Astrocyte (in vitro differentiated cells and primary cell): ENCODE results near the gene SRP9. TPM values are rescaled to one million over a fixed set of nuclear protein-coding genes. Genes with fewer than 3 reads are reported as not detected.
A peak's percentile ranks its signal among the peaks of the same experiment; 100 is the strongest.
"Not testable (repeated sequence)": the region's sequence is repeated elsewhere in the genome, so short reads cannot be mapped to it uniquely, and the experiment has no call there.

ENCODE experiments used
- DNase-seq: peaks from one replicate; pipeline ENCODE4 v3.0.0-alpha.2; 2010; ENCODE audit warnings: low read depth
- FAIRE-seq: peaks from 2 replicates; lab custom pipeline; 2011; peaks lifted over from hg19 to GRCh38; lab: Jason Lieb, UNC
- H2AFZ ChIP-seq: 2 replicates; pipeline ENCODE4 v1.6.0; 2012; ENCODE audit warnings: low read depth, low read length, inconsistent platforms
- H3K27ac ChIP-seq: 2 replicates; pipeline ENCODE4 v1.5.1; 2011; ENCODE audit warnings: low read depth, low read length, inconsistent platforms
- H3K27me3 ChIP-seq: 2 replicates; pipeline ENCODE4 v1.6.0; 2011; ENCODE audit warnings: low read length, inconsistent platforms; ENCODE audit not compliant: insufficient read depth
- H3K36me3 ChIP-seq: 2 replicates; pipeline ENCODE4 v1.5.1; 2011; ENCODE audit warnings: low read length, inconsistent platforms; ENCODE audit not compliant: insufficient read depth
- H3K4me1 ChIP-seq: 2 replicates; pipeline ENCODE4 v1.5.1; 2011; ENCODE audit warnings: low read length, inconsistent platforms; ENCODE audit not compliant: insufficient read depth
- H3K4me2 ChIP-seq: 2 replicates; pipeline ENCODE4 v1.6.0; 2012; ENCODE audit warnings: low read length, inconsistent platforms
- H3K4me3 ChIP-seq: 2 replicates; pipeline ENCODE4 v1.5.1; 2011; ENCODE audit warnings: low read depth, mild to moderate bottlenecking, low read length, inconsistent platforms; ENCODE audit not compliant: insufficient read depth
- H3K79me2 ChIP-seq: 2 replicates; pipeline ENCODE4 v1.6.0; 2012; ENCODE audit warnings: mild to moderate bottlenecking, low read length, inconsistent platforms; ENCODE audit not compliant: insufficient read depth
- H3K9ac ChIP-seq: 2 replicates; pipeline ENCODE4 v1.6.0; 2012; ENCODE audit warnings: mild to moderate bottlenecking, low read length, inconsistent platforms
- H3K9me3 ChIP-seq: 2 replicates; pipeline ENCODE4 v1.5.1; 2012; ENCODE audit warnings: low read depth, mild to moderate bottlenecking, low read length, inconsistent platforms; ENCODE audit not compliant: insufficient read depth
- H4K20me1 ChIP-seq: 2 replicates; pipeline ENCODE4 v1.6.0; 2012; ENCODE audit warnings: low read length, inconsistent platforms; ENCODE audit not compliant: insufficient read depth
- H3K27ac Mint-ChIP-seq: one replicate; pipeline ENCODE4 v1.8.0; 2021; ENCODE audit warnings: mild to moderate bottlenecking, mixed read lengths; ENCODE audit not compliant: unreplicated experiment
- H3K27me3 Mint-ChIP-seq: one replicate; pipeline ENCODE4 v1.8.0; 2021; ENCODE audit warnings: low read depth, mixed read lengths; ENCODE audit not compliant: unreplicated experiment
- H3K36me3 Mint-ChIP-seq: one replicate; pipeline ENCODE4 v1.8.0; 2021; ENCODE audit warnings: low read depth, mixed read lengths; ENCODE audit not compliant: unreplicated experiment
- H3K4me1 Mint-ChIP-seq: one replicate; pipeline ENCODE4 v1.8.0; 2021; ENCODE audit warnings: low read depth, mixed read lengths; ENCODE audit not compliant: unreplicated experiment
- H3K4me3 Mint-ChIP-seq: one replicate; pipeline ENCODE4 v1.8.0; 2021; ENCODE audit warnings: mild to moderate bottlenecking, moderate library complexity, mixed read lengths; ENCODE audit not compliant: unreplicated experiment
- H3K9me3 Mint-ChIP-seq: one replicate; pipeline ENCODE4 v1.8.0; 2021; ENCODE audit warnings: mild to moderate bottlenecking, mixed read lengths; ENCODE audit not compliant: unreplicated experiment
- EZH2 ChIP-seq: IDR thresholded peaks from 2 replicates; pipeline ENCODE4 v1.6.1; 2012; ENCODE audit warnings: mild to moderate bottlenecking, low read length, inconsistent platforms; ENCODE audit not compliant: insufficient read depth
- total RNA-seq: library from RNA; stranded (reverse); gene quantifications from 2 replicates; pipeline ENCODE4 v1.2.1, GENCODE V29; 2021
- TF ChIP-seq, protein P1 (sequence below): IDR thresholded peaks from 2 replicates; pipeline ENCODE4 v1.5.1; 2011; ENCODE audit warnings: low read depth, mild to moderate bottlenecking, inconsistent platforms, low read length, moderate library complexity; ENCODE audit not compliant: insufficient read depth

The SRP9 gene
- total RNA-seq, 1 donor from 2014 or later: 269 TPM

DNA sequence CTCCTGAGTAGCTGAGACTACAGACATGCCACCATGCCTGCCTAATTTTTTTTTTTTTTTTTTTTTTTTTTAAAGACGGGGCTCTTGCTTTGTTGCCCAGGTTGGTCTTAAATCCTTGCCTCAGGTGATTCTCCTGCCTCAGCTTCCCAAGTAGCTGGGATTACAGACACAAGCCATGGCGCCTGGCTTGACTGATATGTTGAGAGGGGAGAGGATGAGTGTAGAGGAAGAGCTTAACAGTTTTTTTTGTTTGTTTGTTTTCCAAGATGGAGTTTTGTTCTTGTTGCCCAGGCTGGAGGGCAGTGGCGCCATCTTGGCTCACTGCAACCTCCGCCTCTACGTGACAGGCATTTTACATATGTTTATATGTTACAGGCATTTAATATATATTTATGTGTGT lies 2.5 kb downstream of the SRP9 start:
- peak overlapping the region; percentile 92 for H3K4me2 ChIP-seq

DNA sequence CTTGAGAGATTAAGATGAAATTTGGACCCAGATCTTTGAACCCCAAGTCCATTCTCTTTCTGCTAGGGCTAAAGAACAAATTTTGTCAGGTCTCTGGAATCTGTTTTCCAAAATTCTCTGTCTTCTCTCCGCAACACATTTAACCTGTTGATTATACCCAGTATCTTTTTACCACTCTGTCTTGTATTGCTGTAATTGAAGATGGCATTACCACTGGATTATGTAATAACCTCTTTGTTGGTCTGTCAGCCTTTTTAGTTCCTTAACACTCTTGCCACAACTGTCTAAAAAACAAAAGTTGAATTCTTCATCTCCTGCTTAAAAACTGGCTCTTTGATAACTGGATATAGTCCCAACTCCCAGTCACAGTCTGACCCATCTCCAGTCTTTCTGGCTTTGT lies 3.0 kb downstream of the SRP9 start:
- H3K4me2 ChIP-seq: peak overlapping the region; percentile 37
- H3K79me2 ChIP-seq: peaks cover 74% of the 10 kb centered on the region
- no peak overlapping the region for H3K27ac ChIP-seq
- Mint-ChIP-seq H3K27me3 (no peaks in the 10 kb centered on the region), H3K4me3 (peak overlapping the region; percentile 69), H3K27ac (no peak overlapping the region), H3K9me3 (no peaks in the 10 kb centered on the region), H3K36me3 (peaks cover 2% of the 10 kb centered on the region), H3K4me1 (peaks cover 18% of the 10 kb centered on the region)
- H3K4me3 ChIP-seq: no peak overlapping the region
- DNase-seq (no peak), FAIRE-seq (no peak)
- H4K20me1 ChIP-seq: peaks cover 37% of the 10 kb centered on the region
- peaks cover 14% of the 10 kb centered on the region for H3K4me1 ChIP-seq
- H3K9me3 ChIP-seq: no peaks in the 10 kb centered on the region
- no peaks in the 10 kb centered on the region for H3K27me3 ChIP-seq
- no peak for TF ChIP-seq EZH2
- TF ChIP-seq, protein P1, sequence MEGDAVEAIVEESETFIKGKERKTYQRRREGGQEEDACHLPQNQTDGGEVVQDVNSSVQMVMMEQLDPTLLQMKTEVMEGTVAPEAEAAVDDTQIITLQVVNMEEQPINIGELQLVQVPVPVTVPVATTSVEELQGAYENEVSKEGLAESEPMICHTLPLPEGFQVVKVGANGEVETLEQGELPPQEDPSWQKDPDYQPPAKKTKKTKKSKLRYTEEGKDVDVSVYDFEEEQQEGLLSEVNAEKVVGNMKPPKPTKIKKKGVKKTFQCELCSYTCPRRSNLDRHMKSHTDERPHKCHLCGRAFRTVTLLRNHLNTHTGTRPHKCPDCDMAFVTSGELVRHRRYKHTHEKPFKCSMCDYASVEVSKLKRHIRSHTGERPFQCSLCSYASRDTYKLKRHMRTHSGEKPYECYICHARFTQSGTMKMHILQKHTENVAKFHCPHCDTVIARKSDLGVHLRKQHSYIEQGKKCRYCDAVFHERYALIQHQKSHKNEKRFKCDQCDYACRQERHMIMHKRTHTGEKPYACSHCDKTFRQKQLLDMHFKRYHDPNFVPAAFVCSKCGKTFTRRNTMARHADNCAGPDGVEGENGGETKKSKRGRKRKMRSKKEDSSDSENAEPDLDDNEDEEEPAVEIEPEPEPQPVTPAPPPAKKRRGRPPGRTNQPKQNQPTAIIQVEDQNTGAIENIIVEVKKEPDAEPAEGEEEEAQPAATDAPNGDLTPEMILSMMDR: no peak
- H3K9ac ChIP-seq: no peak overlapping the region
- H3K36me3 ChIP-seq: peaks cover 8% of the 10 kb centered on the region
- H2AFZ ChIP-seq: no peak overlapping the region

More for the DNA sequence above, 2.5 kb downstream of the SRP9 start:
- H3K9ac ChIP-seq: no peak overlapping the region
- H3K36me3 Mint-ChIP-seq: peaks cover 2% of the 10 kb centered on the region
- H3K4me3 Mint-ChIP-seq: no peak overlapping the region
- no peak overlapping the region for H3K27ac ChIP-seq
- peaks cover 8% of the 10 kb centered on the region for H3K36me3 ChIP-seq
- no peak overlapping the region for H3K4me3 ChIP-seq
- peaks cover 72% of the 10 kb centered on the region for H3K79me2 ChIP-seq
- peaks cover 14% of the 10 kb centered on the region for H3K4me1 ChIP-seq
- H3K4me1 Mint-ChIP-seq: peaks cover 18% of the 10 kb centered on the region
- H3K27me3 ChIP-seq: no peaks in the 10 kb centered on the region
- H3K27ac Mint-ChIP-seq: no peak overlapping the region
- no peak overlapping the region for H2AFZ ChIP-seq
- H3K9me3 ChIP-seq: no peaks in the 10 kb centered on the region
- no peaks in the 10 kb centered on the region for H3K27me3 Mint-ChIP-seq
- FAIRE-seq: no peak
- TF ChIP-seq, protein P1: no peak
- no peak for TF ChIP-seq EZH2
- no peak for DNase-seq
- peaks cover 37% of the 10 kb centered on the region for H4K20me1 ChIP-seq
- H3K9me3 Mint-ChIP-seq: no peaks in the 10 kb centered on the region

DNA sequence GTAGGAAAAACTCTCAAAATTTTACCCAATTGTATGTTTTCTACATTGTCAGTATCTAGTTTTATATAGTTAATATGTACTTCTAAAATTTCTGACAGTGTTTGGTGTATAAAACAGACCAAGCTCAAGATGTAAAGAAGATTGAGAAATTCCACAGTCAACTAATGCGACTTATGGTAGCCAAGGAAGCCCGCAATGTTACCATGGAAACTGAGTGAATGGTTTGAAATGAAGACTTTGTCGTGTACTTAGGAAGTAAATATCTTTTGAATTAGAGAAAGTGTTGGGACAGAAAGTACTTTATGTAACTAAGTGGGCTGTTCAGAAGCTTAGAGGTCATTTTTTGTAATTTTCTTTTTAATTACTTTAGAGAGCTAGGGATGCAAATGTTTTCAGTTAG lies 11.5 kb downstream of the SRP9 start:
- not testable (repeated sequence) for H3K9ac ChIP-seq, H3K4me3 Mint-ChIP-seq, H3K4me2 ChIP-seq, H3K4me1 ChIP-seq, H3K9me3 ChIP-seq, H2AFZ ChIP-seq, H3K27ac ChIP-seq, H3K4me3 ChIP-seq, H3K27ac Mint-ChIP-seq, DNase-seq, H3K27me3 ChIP-seq, H3K27me3 Mint-ChIP-seq, H3K4me1 Mint-ChIP-seq
- H3K36me3 Mint-ChIP-seq: peaks cover 42% of the 10 kb centered on the region
- H3K9me3 Mint-ChIP-seq: peaks cover 16% of the 10 kb centered on the region
- Histone ChIP-seq H4K20me1 (peaks cover 22% of the 10 kb centered on the region), H3K79me2 (peaks cover 57% of the 10 kb centered on the region), H3K36me3 (peaks cover 27% of the 10 kb centered on the region)
- FAIRE-seq: peak; percentile 63
